HG02884 (cell line): Measurements from ENCODE around the gene RPUSD1.
"Not testable (repeated sequence)": the region's sequence is repeated elsewhere in the genome, so short reads cannot be mapped to it uniquely, and the experiment has no call there.

Experiments used
- ATAC-seq: cut with Tn5 transposase; IDR thresholded peaks from one replicate; pipeline ENCODE4 v1.9.1; 2021; ENCODE audit warnings: mild to moderate bottlenecking, moderate library complexity; ENCODE audit not compliant: unreplicated experiment

Gene RPUSD1

GRCh38 chr16:785563-786535 is 2.3 kb downstream of the RPUSD1 start:
- no peak for ATAC-seq

- ATAC-seq, result no peak
These were observed 3.8 kb downstream of the RPUSD1 start for GRCh38 chr16:784431-784830.

- no peak for ATAC-seq
These were observed 4.6 kb downstream of the RPUSD1 start for GRCh38 chr16:783404-784161.

- no peak for ATAC-seq
These were observed 5.3 kb downstream of the RPUSD1 start for GRCh38 chr16:782766-783403.

GRCh38 chr16:782258-782657 is 5.9 kb downstream of the RPUSD1 start:
- ATAC-seq, result no peak

- ATAC-seq, result no peak
These were observed 6.7 kb downstream of the RPUSD1 start for GRCh38 chr16:781346-782010.

- ATAC-seq, result no peak
These were observed 7.9 kb downstream of the RPUSD1 start for GRCh38 chr16:780296-780695.

- no peak for ATAC-seq
These were observed 8.6 kb downstream of the RPUSD1 start for GRCh38 chr16:779561-779960.

- no peak for ATAC-seq
These were observed 9.2 kb downstream of the RPUSD1 start for GRCh38 chr16:778909-779527.

GRCh38 chr16:778447-778846 is 9.7 kb downstream of the RPUSD1 start:
- ATAC-seq, result no peak

GRCh38 chr16:777826-778225 is 10.4 kb downstream of the RPUSD1 start:
- no peak for ATAC-seq

- ATAC-seq, result no peak
These were observed 11.4 kb downstream of the RPUSD1 start for GRCh38 chr16:776824-777223.

GRCh38 chr16:776298-776697 is 11.9 kb downstream of the RPUSD1 start:
- not testable (repeated sequence) for ATAC-seq

GRCh38 chr16:775236-775796 is 12.9 kb downstream of the RPUSD1 start:
- no peak for ATAC-seq

- no peak for ATAC-seq
These were observed 13.8 kb downstream of the RPUSD1 start for GRCh38 chr16:774086-775001.

- ATAC-seq, result no peak
These were observed 15.2 kb downstream of the RPUSD1 start for GRCh38 chr16:772959-773358.

GRCh38 chr16:770411-770810 is 17.8 kb downstream of the RPUSD1 start:
- no peak for ATAC-seq

- ATAC-seq, result no peak
These were observed 18.2 kb downstream of the RPUSD1 start for GRCh38 chr16:769934-770333.

GRCh38 chr16:769184-769784 is 18.9 kb downstream of the RPUSD1 start:
- ATAC-seq, result no peak
